GM12878 (cell line): ENCODE results near the gene CCL4.

ENCODE experiments used
- ATF7 ChIP-seq: fragments of 450-650 bp; IDR thresholded peaks from 2 replicates; pipeline ENCODE4 v1.6.1; 2016; ENCODE audit warnings: low read depth, mild to moderate bottlenecking
- CHD2 ChIP-seq: IDR thresholded peaks from 2 replicates; pipeline ENCODE4 v1.6.1; 2011; ENCODE audit warnings: low read depth, low read length, improper control_type of control experiment, borderline replicate concordance
- EZH2 ChIP-seq: IDR thresholded peaks from 2 replicates; pipeline ENCODE4 v1.6.1; 2012; ENCODE audit warnings: low read depth, mild to moderate bottlenecking, control low read depth, inconsistent platforms, low read length, borderline replicate concordance; ENCODE audit not compliant: control insufficient read depth
- ZNF274 ChIP-seq: IDR thresholded peaks from one replicate; pipeline ENCODE4 v1.8.0; 2011; ENCODE audit not compliant: insufficient read length, insufficient read depth
- TF ChIP-seq, protein P1 (sequence below): IDR thresholded peaks from 2 replicates; pipeline ENCODE4 v1.6.1; 2011; ENCODE audit warnings: low read depth, low read length, improper control_type of control experiment, borderline replicate concordance
- TF ChIP-seq, protein P2 (sequence below): fragments of 450-650 bp; formaldehyde crosslinking; IDR thresholded peaks from 2 replicates; pipeline ENCODE4 v1.5.0; 2022; ENCODE audit warnings: mild to moderate bottlenecking, missing genetic modification characterization
- TF ChIP-seq, protein P3 (sequence below), 3 experiments: IDR thresholded peaks in 2 of 3; conservative IDR thresholded peaks in 1 of 3; 2 replicates each; pipeline ENCODE4 v1.5.1; 2011; ENCODE audit warnings: low read depth in 3 of 3, low read length in 3 of 3, mild to moderate bottlenecking in 3 of 3, control low read depth in 2 of 3, moderate library complexity in 2 of 3, inconsistent platforms in 1 of 3, mixed read lengths in 1 of 3; ENCODE audit not compliant: control insufficient read depth in 2 of 3, insufficient read depth in 1 of 3; ENCODE audit errors: extremely low read depth in 1 of 3

DNA sequence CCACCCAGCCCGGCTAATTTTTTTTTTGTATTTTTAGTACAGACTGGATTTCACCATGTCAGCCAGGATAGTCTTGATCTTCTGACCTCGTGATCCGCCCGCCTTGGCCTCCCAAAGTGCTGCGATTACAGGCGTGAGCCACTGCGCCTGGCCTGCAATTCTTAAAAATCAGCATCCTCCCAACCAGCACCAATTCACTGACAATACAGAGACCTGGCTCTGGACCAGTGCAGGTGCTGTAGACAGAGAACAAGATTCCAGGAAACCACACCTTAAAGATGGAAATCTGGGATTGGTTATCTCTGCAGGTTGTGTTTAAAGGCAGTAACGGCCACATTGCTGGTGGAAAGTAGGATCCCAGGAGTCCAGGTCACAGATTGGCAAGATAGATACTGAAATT, 39.2 kb downstream of the CCL4 start:
- TF ChIP-seq CHD2 (no peak), ATF7 (no peak), ZNF274 (no peak), EZH2 (no peak)
- TF ChIP-seq, protein P1, sequence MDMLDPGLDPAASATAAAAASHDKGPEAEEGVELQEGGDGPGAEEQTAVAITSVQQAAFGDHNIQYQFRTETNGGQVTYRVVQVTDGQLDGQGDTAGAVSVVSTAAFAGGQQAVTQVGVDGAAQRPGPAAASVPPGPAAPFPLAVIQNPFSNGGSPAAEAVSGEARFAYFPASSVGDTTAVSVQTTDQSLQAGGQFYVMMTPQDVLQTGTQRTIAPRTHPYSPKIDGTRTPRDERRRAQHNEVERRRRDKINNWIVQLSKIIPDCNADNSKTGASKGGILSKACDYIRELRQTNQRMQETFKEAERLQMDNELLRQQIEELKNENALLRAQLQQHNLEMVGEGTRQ: no peak
- TF ChIP-seq, protein P2, sequence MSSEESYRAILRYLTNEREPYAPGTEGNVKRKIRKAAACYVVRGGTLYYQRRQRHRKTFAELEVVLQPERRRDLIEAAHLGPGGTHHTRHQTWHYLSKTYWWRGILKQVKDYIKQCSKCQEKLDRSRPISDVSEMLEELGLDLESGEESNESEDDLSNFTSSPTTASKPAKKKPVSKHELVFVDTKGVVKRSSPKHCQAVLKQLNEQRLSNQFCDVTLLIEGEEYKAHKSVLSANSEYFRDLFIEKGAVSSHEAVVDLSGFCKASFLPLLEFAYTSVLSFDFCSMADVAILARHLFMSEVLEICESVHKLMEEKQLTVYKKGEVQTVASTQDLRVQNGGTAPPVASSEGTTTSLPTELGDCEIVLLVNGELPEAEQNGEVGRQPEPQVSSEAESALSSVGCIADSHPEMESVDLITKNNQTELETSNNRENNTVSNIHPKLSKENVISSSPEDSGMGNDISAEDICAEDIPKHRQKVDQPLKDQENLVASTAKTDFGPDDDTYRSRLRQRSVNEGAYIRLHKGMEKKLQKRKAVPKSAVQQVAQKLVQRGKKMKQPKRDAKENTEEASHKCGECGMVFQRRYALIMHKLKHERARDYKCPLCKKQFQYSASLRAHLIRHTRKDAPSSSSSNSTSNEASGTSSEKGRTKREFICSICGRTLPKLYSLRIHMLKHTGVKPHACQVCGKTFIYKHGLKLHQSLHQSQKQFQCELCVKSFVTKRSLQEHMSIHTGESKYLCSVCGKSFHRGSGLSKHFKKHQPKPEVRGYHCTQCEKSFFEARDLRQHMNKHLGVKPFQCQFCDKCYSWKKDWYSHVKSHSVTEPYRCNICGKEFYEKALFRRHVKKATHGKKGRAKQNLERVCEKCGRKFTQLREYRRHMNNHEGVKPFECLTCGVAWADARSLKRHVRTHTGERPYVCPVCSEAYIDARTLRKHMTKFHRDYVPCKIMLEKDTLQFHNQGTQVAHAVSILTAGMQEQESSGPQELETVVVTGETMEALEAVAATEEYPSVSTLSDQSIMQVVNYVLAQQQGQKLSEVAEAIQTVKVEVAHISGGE (CRISPR knock-in tag): no peak
- TF ChIP-seq, protein P3, sequence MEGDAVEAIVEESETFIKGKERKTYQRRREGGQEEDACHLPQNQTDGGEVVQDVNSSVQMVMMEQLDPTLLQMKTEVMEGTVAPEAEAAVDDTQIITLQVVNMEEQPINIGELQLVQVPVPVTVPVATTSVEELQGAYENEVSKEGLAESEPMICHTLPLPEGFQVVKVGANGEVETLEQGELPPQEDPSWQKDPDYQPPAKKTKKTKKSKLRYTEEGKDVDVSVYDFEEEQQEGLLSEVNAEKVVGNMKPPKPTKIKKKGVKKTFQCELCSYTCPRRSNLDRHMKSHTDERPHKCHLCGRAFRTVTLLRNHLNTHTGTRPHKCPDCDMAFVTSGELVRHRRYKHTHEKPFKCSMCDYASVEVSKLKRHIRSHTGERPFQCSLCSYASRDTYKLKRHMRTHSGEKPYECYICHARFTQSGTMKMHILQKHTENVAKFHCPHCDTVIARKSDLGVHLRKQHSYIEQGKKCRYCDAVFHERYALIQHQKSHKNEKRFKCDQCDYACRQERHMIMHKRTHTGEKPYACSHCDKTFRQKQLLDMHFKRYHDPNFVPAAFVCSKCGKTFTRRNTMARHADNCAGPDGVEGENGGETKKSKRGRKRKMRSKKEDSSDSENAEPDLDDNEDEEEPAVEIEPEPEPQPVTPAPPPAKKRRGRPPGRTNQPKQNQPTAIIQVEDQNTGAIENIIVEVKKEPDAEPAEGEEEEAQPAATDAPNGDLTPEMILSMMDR (IDR thresholded peaks at IDR 0.05 in 2 of 3, conservative IDR thresholded peaks at IDR 0.05 in 1 of 3; ENCODE audit: control insufficient read depth in 2 of 3, extremely low read depth in 1 of 3, insufficient read depth in 1 of 3, low read depth in 3 of 3, low read length in 3 of 3): no peak
